C4-2B (cell line): Measurements from ENCODE around the gene SLC39A13.

Experiments
- H3K27ac ChIP-seq: fragments of 450-650 bp; 2 replicates; pipeline ENCODE4 v1.5.1; 2017
- ZFX ChIP-seq: fragments of 450-650 bp; IDR thresholded peaks from 2 replicates; pipeline ENCODE4 v1.6.1; 2017
- TF ChIP-seq, protein P1 (sequence below): fragments of 450-650 bp; conservative IDR thresholded peaks from 2 replicates; pipeline ENCODE4 v1.5.1; 2017; ENCODE audit warnings: mild to moderate bottlenecking

SLC39A13 gene

GRCh38 chr11:47392546-47393162 is 15.7 kb upstream of the SLC39A13 start:
- no peak for TF ChIP-seq ZFX
- TF ChIP-seq, protein P1, sequence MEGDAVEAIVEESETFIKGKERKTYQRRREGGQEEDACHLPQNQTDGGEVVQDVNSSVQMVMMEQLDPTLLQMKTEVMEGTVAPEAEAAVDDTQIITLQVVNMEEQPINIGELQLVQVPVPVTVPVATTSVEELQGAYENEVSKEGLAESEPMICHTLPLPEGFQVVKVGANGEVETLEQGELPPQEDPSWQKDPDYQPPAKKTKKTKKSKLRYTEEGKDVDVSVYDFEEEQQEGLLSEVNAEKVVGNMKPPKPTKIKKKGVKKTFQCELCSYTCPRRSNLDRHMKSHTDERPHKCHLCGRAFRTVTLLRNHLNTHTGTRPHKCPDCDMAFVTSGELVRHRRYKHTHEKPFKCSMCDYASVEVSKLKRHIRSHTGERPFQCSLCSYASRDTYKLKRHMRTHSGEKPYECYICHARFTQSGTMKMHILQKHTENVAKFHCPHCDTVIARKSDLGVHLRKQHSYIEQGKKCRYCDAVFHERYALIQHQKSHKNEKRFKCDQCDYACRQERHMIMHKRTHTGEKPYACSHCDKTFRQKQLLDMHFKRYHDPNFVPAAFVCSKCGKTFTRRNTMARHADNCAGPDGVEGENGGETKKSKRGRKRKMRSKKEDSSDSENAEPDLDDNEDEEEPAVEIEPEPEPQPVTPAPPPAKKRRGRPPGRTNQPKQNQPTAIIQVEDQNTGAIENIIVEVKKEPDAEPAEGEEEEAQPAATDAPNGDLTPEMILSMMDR, result no peak

DNA sequence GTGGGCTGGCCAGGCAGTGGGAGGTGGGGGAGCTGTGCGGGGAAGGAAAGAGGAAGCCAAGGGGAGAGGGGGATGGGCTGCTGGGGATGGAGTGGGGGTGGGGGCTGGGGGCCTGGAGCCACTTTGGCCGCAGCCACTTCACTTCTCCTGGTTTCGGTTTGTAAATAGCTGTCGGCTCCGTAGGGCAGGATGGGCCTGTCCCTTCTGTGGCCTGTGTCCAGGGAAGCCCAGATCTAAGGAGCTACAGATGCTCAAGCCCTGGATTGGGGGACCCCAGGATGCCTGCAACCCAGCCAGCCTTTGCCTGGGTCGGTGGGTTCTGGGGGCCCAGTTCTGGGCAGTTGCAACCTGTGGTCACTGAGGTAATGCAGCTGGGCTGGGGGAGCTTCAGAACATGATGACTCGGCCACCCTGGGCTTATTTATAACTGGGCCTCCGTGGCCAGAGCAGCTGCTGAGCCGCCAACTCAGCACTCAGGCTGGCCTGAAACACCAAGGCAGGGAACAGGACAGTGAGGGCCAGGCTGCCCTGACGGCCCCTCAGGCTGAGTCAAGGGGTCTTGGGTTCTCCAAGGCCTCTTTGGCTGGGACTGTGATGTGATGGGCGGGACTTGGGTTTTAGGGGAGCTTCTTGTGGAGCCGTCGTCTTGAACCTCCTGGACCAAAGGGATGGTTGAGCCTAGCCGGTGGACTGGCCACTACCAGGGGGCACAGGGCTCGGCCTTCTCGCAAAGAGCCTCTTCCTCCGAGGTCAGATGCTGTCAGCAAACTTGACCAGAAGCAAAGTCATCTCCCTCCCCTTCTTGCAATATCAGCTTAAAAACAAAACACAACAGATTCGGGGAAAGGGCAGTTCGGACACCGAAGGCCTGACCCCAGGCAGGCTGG is 15.0 kb upstream of the SLC39A13 start:
- H3K27ac ChIP-seq, result no peak overlapping the region
- TF ChIP-seq, protein P1, result no peak
- no peak for TF ChIP-seq ZFX

More at GRCh38 chr11:47392546-47393162, 15.7 kb upstream of the SLC39A13 start:
- no peak overlapping the region for H3K27ac ChIP-seq

GRCh38 chr11:47394050-47394321 is 14.4 kb upstream of the SLC39A13 start:
- H3K27ac ChIP-seq, result no peak overlapping the region
- TF ChIP-seq ZFX, result no peak
- TF ChIP-seq, protein P1, result no peak

GRCh38 chr11:47394322-47395222 is 13.8 kb upstream of the SLC39A13 start:
- no peak overlapping the region for H3K27ac ChIP-seq
- no peak for TF ChIP-seq ZFX
- TF ChIP-seq, protein P1, result no peak

GRCh38 chr11:47395223-47396048 is 13.0 kb upstream of the SLC39A13 start:
- no peak overlapping the region for H3K27ac ChIP-seq
- TF ChIP-seq, protein P1, result no peak
- no peak for TF ChIP-seq ZFX

- TF ChIP-seq ZFX, result no peak
- TF ChIP-seq, protein P1, result no peak
These were observed 12.4 kb upstream of the SLC39A13 start for GRCh38 chr11:47396049-47396320.

More at GRCh38 chr11:47396049-47396320, 12.4 kb upstream of the SLC39A13 start:
- H3K27ac ChIP-seq, result no peak overlapping the region
